Pancreas (tissue), 10 donors: ENCODE measurements around the gene GPC5. TPM values are rescaled to one million over a fixed set of nuclear protein-coding genes. Genes with fewer than 3 reads are reported as not detected.

Experiments used
- ATAC-seq, 4 donors: fragments of 200-7000 bp; cut with Tn5 transposase; one replicate each; pipeline versions ENCODE4 v1.8.0 to v1.9.1; 2020; ENCODE audit warnings: mild to moderate bottlenecking in 4 of 4, moderate library complexity in 4 of 4
- DNase-seq, 6 donors: peaks; one replicate each; pipeline ENCODE4 v3.0.0-alpha.2; 2020
- FAIRE-seq: peaks from 2 replicates; lab custom pipeline; 2012; peaks lifted over from hg19 to GRCh38; lab: Jason Lieb, UNC
- H3K27ac ChIP-seq, 4 donors: fragments of 200-600 bp; sonication (generic); 1 replicate in 3 of 4; 2 replicates in 1 of 4; pipeline versions ENCODE4 v1.5.0 to v1.8.0; 2020
- H3K27me3 ChIP-seq, 4 donors: fragments of 200-600 bp; one replicate each; pipeline ENCODE4 v1.8.0; 2021
- H3K36me3 ChIP-seq, 3 donors: fragments of 200-600 bp; sonication (generic) in 1 of 3; one replicate each; pipeline versions ENCODE4 v1.5.0 to v1.8.0; 2020 to 2021
- H3K4me1 ChIP-seq, 3 donors: fragments of 200-600 bp; one replicate each; pipeline ENCODE4 v1.8.0; 2021
- H3K4me3 ChIP-seq, 4 donors: fragments of 200-600 bp; sonication (generic) in 2 of 4; one replicate each; pipeline versions ENCODE4 v1.5.0 to v1.8.0; 2020 to 2021
- H3K9me3 ChIP-seq, 4 donors: fragments of 200-600 bp; one replicate each; pipeline ENCODE4 v1.8.0; 2021
- WGBS, 2 donors: extraction: QIAGEN DNeasy Blood & Tissue Kit; methylation state at CpG; one replicate each; pipeline ENCODE4 v1.1.7; 2013; 5-methylcytosine and 5-hydroxymethylcytosine counted together
- intact Hi-C, 3 donors: fragments of 100-400 bp; cut with DNase I; formaldehyde crosslinking; loops; one replicate each; pipeline versions ENCODE4 v1.11.1 to v1.14.2; 2022
- polyA plus RNA-seq, 2 donors: library from polyadenylated mRNA; stranded (reverse); fragments of 200-250 nt; gene quantifications; one replicate each; pipeline ENCODE4 v1.2.3, GENCODE V29; 2013
- total RNA-seq, 6 donors: library from RNA; stranded (reverse); fragmentation: NEBNext Ultra II Directional in 4 of 6; extraction: Animal tissue kit (Norgen Biotek cat#: 25700) in 4 of 6; gene quantifications; one replicate each; pipeline versions ENCODE4 v1.2.1 to v1.2.4, GENCODE V29; 2021 to 2023
- TF ChIP-seq, protein P1 (sequence below), 4 donors: fragments of 200-600 bp; sonication (generic) in 3 of 4; IDR thresholded peaks; one replicate each; pipeline versions ENCODE4 v1.5.0 to v1.8.0; 2021; ENCODE audit warnings: antibody characterized with exemption in 4 of 4
- donor health status: healthy with polysubstance abuse.
- donor health status: DM: no; HTN: no; CAD: no; lungs with moderate emphysema.
- donor health status: DM: no; HTN: no; CAD: no.
- donor health status: control.
- donor health status: control.
- donor health status: Bipolar disorder and iron deficiency.
- donor health status: DM: yes; HTN: yes; CAD: no.
- donor health status: DM: no; HTN: no; CAD: no.
- donor health status: DM: no; HTN: no; CAD: no.
- donor health status: DM: yes; HTN: yes; CAD: no.

The GPC5 gene
- total and polyA plus RNA-seq, 8 donors = 0.12 to 0.35 (median 0.35) TPM; not detected in 5

DNA sequence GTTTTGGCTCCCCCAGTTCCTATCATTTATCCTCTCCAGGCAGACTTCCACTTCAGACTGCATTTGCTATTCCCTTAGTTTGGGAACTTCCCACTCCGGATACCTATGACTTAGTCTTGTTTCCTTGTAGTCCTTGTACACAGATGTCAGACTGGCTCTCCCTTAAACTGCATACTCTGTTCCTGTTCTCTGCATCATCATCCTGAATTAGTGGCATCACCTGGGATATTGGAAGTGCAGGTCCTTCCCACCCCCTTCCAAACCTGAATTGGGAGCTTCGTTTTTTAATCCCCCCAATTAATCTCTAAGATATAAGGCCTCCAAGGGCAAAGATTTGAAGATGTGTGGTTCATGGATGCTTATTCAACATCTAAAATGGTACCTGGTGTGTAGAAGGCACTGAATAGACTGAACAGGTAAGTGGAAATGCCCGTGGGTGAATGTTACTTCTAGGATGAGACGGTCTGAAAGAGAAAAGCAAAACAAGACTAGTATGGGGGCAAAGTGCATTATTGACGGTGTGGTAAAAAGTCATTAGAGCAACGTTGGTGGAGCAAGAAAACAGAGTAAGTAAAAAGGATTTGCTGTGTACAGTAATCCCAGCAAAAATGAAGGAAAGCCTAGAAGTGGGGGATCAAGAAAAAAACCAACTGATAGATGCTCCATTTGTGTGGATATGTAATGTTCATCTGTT is 41.4 kb upstream of the GPC5 start:
- intact Hi-C loops = no loop called here
- no peaks in the 10 kb centered on the region for H3K27me3 ChIP-seq
- TF ChIP-seq, protein P1, sequence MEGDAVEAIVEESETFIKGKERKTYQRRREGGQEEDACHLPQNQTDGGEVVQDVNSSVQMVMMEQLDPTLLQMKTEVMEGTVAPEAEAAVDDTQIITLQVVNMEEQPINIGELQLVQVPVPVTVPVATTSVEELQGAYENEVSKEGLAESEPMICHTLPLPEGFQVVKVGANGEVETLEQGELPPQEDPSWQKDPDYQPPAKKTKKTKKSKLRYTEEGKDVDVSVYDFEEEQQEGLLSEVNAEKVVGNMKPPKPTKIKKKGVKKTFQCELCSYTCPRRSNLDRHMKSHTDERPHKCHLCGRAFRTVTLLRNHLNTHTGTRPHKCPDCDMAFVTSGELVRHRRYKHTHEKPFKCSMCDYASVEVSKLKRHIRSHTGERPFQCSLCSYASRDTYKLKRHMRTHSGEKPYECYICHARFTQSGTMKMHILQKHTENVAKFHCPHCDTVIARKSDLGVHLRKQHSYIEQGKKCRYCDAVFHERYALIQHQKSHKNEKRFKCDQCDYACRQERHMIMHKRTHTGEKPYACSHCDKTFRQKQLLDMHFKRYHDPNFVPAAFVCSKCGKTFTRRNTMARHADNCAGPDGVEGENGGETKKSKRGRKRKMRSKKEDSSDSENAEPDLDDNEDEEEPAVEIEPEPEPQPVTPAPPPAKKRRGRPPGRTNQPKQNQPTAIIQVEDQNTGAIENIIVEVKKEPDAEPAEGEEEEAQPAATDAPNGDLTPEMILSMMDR (IDR thresholded peaks at IDR 0.05) = no peak
- H3K4me1 ChIP-seq = peaks cover 7 to 25% (median 15%) of the 10 kb centered on the region in 3 donors
- 76% methylated on average over 6 of the region's 6 CpGs for WGBS, 2 donors
- no peak overlapping the region for H3K4me3 ChIP-seq
- H3K36me3 ChIP-seq = peaks cover 0 to 8% (median 5%) of the 10 kb centered on the region in 3 donors
- DNase-seq = no peak
- FAIRE-seq = no peak
- no peak for ATAC-seq
- H3K9me3 ChIP-seq = no peaks in the 10 kb centered on the region
- no peak overlapping the region for H3K27ac ChIP-seq

DNA sequence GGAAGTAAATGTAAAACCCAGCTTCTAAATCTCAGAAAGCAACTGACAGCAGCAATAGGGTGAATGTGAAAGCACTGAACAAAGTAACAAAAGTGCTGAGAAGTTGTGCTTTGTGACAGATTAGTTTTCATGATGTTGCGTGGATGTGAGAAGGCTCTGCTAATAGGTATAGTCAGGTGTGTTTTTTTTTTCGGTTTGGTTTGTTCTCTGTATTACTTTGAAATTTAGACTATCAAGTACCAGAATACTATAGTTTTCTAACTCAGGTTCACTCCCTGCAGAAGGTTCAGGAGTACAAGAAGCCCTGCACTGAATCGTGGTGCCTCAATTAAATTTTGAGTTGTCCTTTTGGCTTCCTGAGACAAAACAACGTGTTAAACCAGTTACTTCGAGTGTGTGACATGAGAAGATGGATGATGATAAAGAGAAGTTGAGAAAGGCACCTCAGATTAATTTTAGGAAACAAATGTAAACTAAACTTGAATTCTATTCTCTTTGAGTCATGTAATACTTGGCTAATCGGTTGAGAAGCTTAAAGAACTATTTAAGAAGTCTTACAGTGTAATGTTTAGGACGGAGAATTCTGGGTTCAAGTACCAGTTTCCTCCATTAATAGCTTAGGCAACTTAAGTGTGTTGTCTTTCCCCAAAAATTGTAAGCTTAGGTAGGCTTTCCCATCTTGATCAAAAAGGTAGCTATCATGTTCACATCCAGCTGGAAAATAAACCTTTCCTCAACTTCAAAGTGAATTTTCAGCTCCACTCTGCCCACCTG is 40.6 kb upstream of the GPC5 start:
- no peak for ATAC-seq
- H3K4me1 ChIP-seq = peaks cover 7 to 25% (median 18%) of the 10 kb centered on the region in 3 donors
- no peak overlapping the region for H3K27ac ChIP-seq
- no peaks in the 10 kb centered on the region for H3K9me3 ChIP-seq
- TF ChIP-seq, protein P1 (IDR thresholded peaks at IDR 0.05) = no peak
- no peaks in the 10 kb centered on the region for H3K27me3 ChIP-seq
- intact Hi-C loops = no loop called here
- no peak overlapping the region for H3K4me3 ChIP-seq
- peaks cover 0 to 8% (median 5%) of the 10 kb centered on the region in 3 donors for H3K36me3 ChIP-seq
- no peak for FAIRE-seq
- DNase-seq = no peak
- WGBS, 2 donors = 62 to 66% methylated on average over 7 of the region's 7 CpGs

DNA sequence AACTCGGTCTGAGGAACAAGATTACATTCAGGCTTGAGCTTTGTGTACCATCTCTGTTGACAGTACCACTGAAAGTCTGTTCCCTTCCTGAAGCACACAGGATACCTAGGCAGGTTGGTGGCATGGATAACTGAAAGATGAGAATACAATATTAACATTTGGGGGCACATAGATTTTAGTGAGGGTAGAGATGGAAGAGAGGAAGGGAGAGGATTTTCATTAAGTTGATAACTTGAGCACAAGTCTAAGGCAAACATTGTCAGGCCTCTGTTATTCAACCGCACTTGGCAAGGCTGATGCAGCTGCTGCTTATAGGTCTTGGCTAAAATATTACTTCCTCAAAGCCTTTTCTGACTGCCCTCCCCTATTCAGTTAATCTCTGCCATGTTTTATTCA is 40.0 kb upstream of the GPC5 start:
- Histone ChIP-seq H3K4me3 (no peak overlapping the region), H3K9me3 (no peaks in the 10 kb centered on the region), H3K27me3 (no peaks in the 10 kb centered on the region), H3K27ac (no peak overlapping the region), H3K4me1 (peaks cover 7 to 20% (median 15%) of the 10 kb centered on the region in 3 donors), H3K36me3 (peaks cover 0 to 6% (median 5%) of the 10 kb centered on the region in 3 donors)
- TF ChIP-seq, protein P1 (IDR thresholded peaks at IDR 0.05) = no peak
- 38 to 50% methylated on average over 2 of the region's 2 CpGs for WGBS, 2 donors
- FAIRE-seq (no peak), DNase-seq (no peak), ATAC-seq (peak in 3 of 4 donors; percentile 54 to 74 (median 63))
- intact Hi-C loops = no loop called here

DNA sequence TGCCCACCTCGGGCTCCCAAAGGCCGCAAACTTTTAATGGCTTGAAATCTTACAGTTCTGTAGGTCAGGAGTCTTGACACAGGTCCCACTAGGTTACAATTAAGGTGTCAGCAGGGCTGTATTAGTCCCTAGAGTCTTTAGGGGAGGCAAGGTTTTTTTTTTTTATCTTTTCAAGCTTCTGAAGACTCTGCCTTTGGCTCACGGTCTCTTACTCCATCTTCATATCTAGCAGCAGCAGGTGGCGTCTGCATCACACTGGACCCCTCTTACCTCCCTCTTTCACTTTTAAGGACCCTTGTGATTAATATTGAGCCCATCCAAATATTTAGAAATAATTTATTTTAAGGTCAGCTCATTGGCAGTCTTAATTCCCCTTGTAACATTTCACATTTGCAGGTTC is 39.3 kb upstream of the GPC5 start:
- Histone ChIP-seq H3K27me3 (no peaks in the 10 kb centered on the region), H3K4me3 (no peak overlapping the region), H3K9me3 (no peaks in the 10 kb centered on the region), H3K36me3 (peaks cover 0 to 5% (median under 1%) of the 10 kb centered on the region in 3 donors), H3K27ac (no peak overlapping the region), H3K4me1 (peaks cover 7 to 13% (median 11%) of the 10 kb centered on the region in 3 donors)
- WGBS, 2 donors = 85 to 92% methylated on average over 4 of the region's 4 CpGs
- TF ChIP-seq, protein P1 (IDR thresholded peaks at IDR 0.05) = no peak
- intact Hi-C loops = no loop called here
- FAIRE-seq = no peak
- no peak for ATAC-seq
- DNase-seq = no peak
